ENCODE results near the gene NHLRC3.
"Not testable (repeated sequence)": the region's sequence is repeated elsewhere in the genome, so short reads cannot be mapped to it uniquely, and the experiment has no call there.

NHLRC3 gene

GRCh38 chr13:39037880-39038568 is at the start of gene NHLRC3, which contains the start of gene PROSER1:
TSS of gene NHLRC3 (plus strand) at chr13:39038456. CDS start at chr13:39038640, 184 bp downstream.
TSS of gene PROSER1 (minus strand) at chr13:39038089. CDS start at chr13:39037242, 847 bp downstream.
- Histone ChIP-seq H3K4me1 (ENCODE audit: control insufficient read depth, insufficient read depth, low read length) (peaks cover 5% of the 10 kb centered on the region), H3K4me3 (ENCODE audit: low read depth, low read length) (peak within 1 kb of the TSS; percentile 84), H3K9ac (ENCODE audit: low read depth, low read length) (peak within 1 kb of the TSS; percentile 83), H3K9me3 (ENCODE audit: control insufficient read depth, insufficient read depth, low read length) (no peaks in the 10 kb centered on the region), H3K36me3 (ENCODE audit: control insufficient read depth, insufficient read depth, low read length) (no peaks in the 10 kb centered on the region), H3K27me3 (ENCODE audit: control insufficient read depth, insufficient read depth, low read length) (no peaks in the 10 kb centered on the region)

GRCh38 chr13:38990693-38991092 is 47.6 kb upstream of the NHLRC3 start, which contains the start of gene STOML3:
TSS of gene STOML3 (minus strand) at chr13:38990831. CDS start at chr13:38990721, 110 bp downstream.
- H3K4me3 ChIP-seq (ENCODE audit: low read depth, low read length), result no peak within 1 kb of the TSS
- no peaks in the 10 kb centered on the region for H3K36me3 ChIP-seq (ENCODE audit: control insufficient read depth, insufficient read depth, low read length)
- H3K9ac ChIP-seq (ENCODE audit: low read depth, low read length), result no peak within 1 kb of the TSS
- H3K27me3 ChIP-seq (ENCODE audit: control insufficient read depth, insufficient read depth, low read length), result no peaks in the 10 kb centered on the region
- H3K9me3 ChIP-seq (ENCODE audit: control insufficient read depth, insufficient read depth, low read length), result no peaks in the 10 kb centered on the region
- H3K4me1 ChIP-seq (ENCODE audit: control insufficient read depth, insufficient read depth, low read length), result peaks cover 4% of the 10 kb centered on the region

- Histone ChIP-seq H3K27me3 (ENCODE audit: control insufficient read depth, insufficient read depth, low read length) (no peaks in the 10 kb centered on the region), H3K9me3 (ENCODE audit: control insufficient read depth, insufficient read depth, low read length) (no peaks in the 10 kb centered on the region), H3K9ac (ENCODE audit: low read depth, low read length) (no peak overlapping the region), H3K4me1 (ENCODE audit: control insufficient read depth, insufficient read depth, low read length) (no peaks in the 10 kb centered on the region), H3K36me3 (ENCODE audit: control insufficient read depth, insufficient read depth, low read length) (no peaks in the 10 kb centered on the region), H3K4me3 (ENCODE audit: low read depth, low read length) (no peak overlapping the region)
Observed at GRCh38 chr13:38993381-38993780, 44.9 kb upstream of the NHLRC3 start.

GRCh38 chr13:38998739-38999138 is 39.5 kb upstream of the NHLRC3 start:
- Histone ChIP-seq H3K9me3 (ENCODE audit: control insufficient read depth, insufficient read depth, low read length) (no peaks in the 10 kb centered on the region), H3K4me1 (ENCODE audit: control insufficient read depth, insufficient read depth, low read length) (no peaks in the 10 kb centered on the region), H3K4me3 (ENCODE audit: low read depth, low read length) (no peak overlapping the region), H3K36me3 (ENCODE audit: control insufficient read depth, insufficient read depth, low read length) (no peaks in the 10 kb centered on the region), H3K27me3 (ENCODE audit: control insufficient read depth, insufficient read depth, low read length) (no peaks in the 10 kb centered on the region), H3K9ac (ENCODE audit: low read depth, low read length) (no peak overlapping the region)

- not testable (repeated sequence) for H3K27me3 ChIP-seq (ENCODE audit: control insufficient read depth, insufficient read depth, low read length); H3K9me3 ChIP-seq (ENCODE audit: control insufficient read depth, insufficient read depth, low read length); H3K4me1 ChIP-seq (ENCODE audit: control insufficient read depth, insufficient read depth, low read length); H3K9ac ChIP-seq (ENCODE audit: low read depth, low read length)
- peaks cover 15% of the 10 kb centered on the region for H3K36me3 ChIP-seq (ENCODE audit: control insufficient read depth, insufficient read depth, low read length)
- H3K4me3 ChIP-seq (ENCODE audit: low read depth, low read length), result peak overlapping the region; percentile 22
Observed at GRCh38 chr13:39006371-39007111, 31.7 kb upstream of the NHLRC3 start.

- Histone ChIP-seq H3K4me1 (ENCODE audit: control insufficient read depth, insufficient read depth, low read length) (no peaks in the 10 kb centered on the region), H3K27me3 (ENCODE audit: control insufficient read depth, insufficient read depth, low read length) (no peaks in the 10 kb centered on the region), H3K9me3 (ENCODE audit: control insufficient read depth, insufficient read depth, low read length) (no peaks in the 10 kb centered on the region), H3K9ac (ENCODE audit: low read depth, low read length) (no peak overlapping the region), H3K4me3 (ENCODE audit: low read depth, low read length) (no peak overlapping the region), H3K36me3 (ENCODE audit: control insufficient read depth, insufficient read depth, low read length) (peaks cover 36% of the 10 kb centered on the region)
Observed at GRCh38 chr13:39012608-39013007, 25.6 kb upstream of the NHLRC3 start.

- Histone ChIP-seq H3K27me3 (ENCODE audit: control insufficient read depth, insufficient read depth, low read length) (no peaks in the 10 kb centered on the region), H3K4me1 (ENCODE audit: control insufficient read depth, insufficient read depth, low read length) (no peaks in the 10 kb centered on the region), H3K9me3 (ENCODE audit: control insufficient read depth, insufficient read depth, low read length) (no peaks in the 10 kb centered on the region), H3K36me3 (ENCODE audit: control insufficient read depth, insufficient read depth, low read length) (peaks cover 42% of the 10 kb centered on the region), H3K4me3 (ENCODE audit: low read depth, low read length) (no peak overlapping the region), H3K9ac (ENCODE audit: low read depth, low read length) (no peak overlapping the region)
Observed at GRCh38 chr13:39013462-39013861, 24.8 kb upstream of the NHLRC3 start.

- peaks cover 32% of the 10 kb centered on the region for H3K36me3 ChIP-seq (ENCODE audit: control insufficient read depth, insufficient read depth, low read length)
- H3K9ac ChIP-seq (ENCODE audit: low read depth, low read length), result no peak overlapping the region
- H3K27me3 ChIP-seq (ENCODE audit: control insufficient read depth, insufficient read depth, low read length), result no peaks in the 10 kb centered on the region
- H3K4me3 ChIP-seq (ENCODE audit: low read depth, low read length), result no peak overlapping the region
- no peaks in the 10 kb centered on the region for H3K9me3 ChIP-seq (ENCODE audit: control insufficient read depth, insufficient read depth, low read length)
- H3K4me1 ChIP-seq (ENCODE audit: control insufficient read depth, insufficient read depth, low read length), result no peaks in the 10 kb centered on the region
Observed at GRCh38 chr13:39016087-39016486, 22.2 kb upstream of the NHLRC3 start.

GRCh38 chr13:39016787-39017186 is 21.5 kb upstream of the NHLRC3 start:
- no peaks in the 10 kb centered on the region for H3K4me1 ChIP-seq (ENCODE audit: control insufficient read depth, insufficient read depth, low read length)
- H3K9ac ChIP-seq (ENCODE audit: low read depth, low read length), result no peak overlapping the region
- peaks cover 27% of the 10 kb centered on the region for H3K36me3 ChIP-seq (ENCODE audit: control insufficient read depth, insufficient read depth, low read length)
- no peaks in the 10 kb centered on the region for H3K27me3 ChIP-seq (ENCODE audit: control insufficient read depth, insufficient read depth, low read length)
- no peaks in the 10 kb centered on the region for H3K9me3 ChIP-seq (ENCODE audit: control insufficient read depth, insufficient read depth, low read length)
- no peak overlapping the region for H3K4me3 ChIP-seq (ENCODE audit: low read depth, low read length)

GRCh38 chr13:39020853-39021462 is 17.3 kb upstream of the NHLRC3 start:
- Histone ChIP-seq H3K4me3 (ENCODE audit: low read depth, low read length) (no peak overlapping the region), H3K9me3 (ENCODE audit: control insufficient read depth, insufficient read depth, low read length) (no peaks in the 10 kb centered on the region), H3K36me3 (ENCODE audit: control insufficient read depth, insufficient read depth, low read length) (peaks cover 6% of the 10 kb centered on the region), H3K4me1 (ENCODE audit: control insufficient read depth, insufficient read depth, low read length) (peaks cover 29% of the 10 kb centered on the region), H3K9ac (ENCODE audit: low read depth, low read length) (no peak overlapping the region), H3K27me3 (ENCODE audit: control insufficient read depth, insufficient read depth, low read length) (no peaks in the 10 kb centered on the region)

GRCh38 chr13:39023316-39023715 is 14.9 kb upstream of the NHLRC3 start:
- Histone ChIP-seq H3K27me3 (ENCODE audit: control insufficient read depth, insufficient read depth, low read length) (no peaks in the 10 kb centered on the region), H3K9me3 (ENCODE audit: control insufficient read depth, insufficient read depth, low read length) (no peaks in the 10 kb centered on the region), H3K36me3 (ENCODE audit: control insufficient read depth, insufficient read depth, low read length) (no peaks in the 10 kb centered on the region), H3K9ac (ENCODE audit: low read depth, low read length) (no peak overlapping the region), H3K4me1 (ENCODE audit: control insufficient read depth, insufficient read depth, low read length) (peaks cover 34% of the 10 kb centered on the region), H3K4me3 (ENCODE audit: low read depth, low read length) (no peak overlapping the region)
